ENCODE data around the gene FAM200B.
A peak's percentile ranks its signal among the peaks of the same experiment; 100 is the strongest.

The FAM200B gene

DNA sequence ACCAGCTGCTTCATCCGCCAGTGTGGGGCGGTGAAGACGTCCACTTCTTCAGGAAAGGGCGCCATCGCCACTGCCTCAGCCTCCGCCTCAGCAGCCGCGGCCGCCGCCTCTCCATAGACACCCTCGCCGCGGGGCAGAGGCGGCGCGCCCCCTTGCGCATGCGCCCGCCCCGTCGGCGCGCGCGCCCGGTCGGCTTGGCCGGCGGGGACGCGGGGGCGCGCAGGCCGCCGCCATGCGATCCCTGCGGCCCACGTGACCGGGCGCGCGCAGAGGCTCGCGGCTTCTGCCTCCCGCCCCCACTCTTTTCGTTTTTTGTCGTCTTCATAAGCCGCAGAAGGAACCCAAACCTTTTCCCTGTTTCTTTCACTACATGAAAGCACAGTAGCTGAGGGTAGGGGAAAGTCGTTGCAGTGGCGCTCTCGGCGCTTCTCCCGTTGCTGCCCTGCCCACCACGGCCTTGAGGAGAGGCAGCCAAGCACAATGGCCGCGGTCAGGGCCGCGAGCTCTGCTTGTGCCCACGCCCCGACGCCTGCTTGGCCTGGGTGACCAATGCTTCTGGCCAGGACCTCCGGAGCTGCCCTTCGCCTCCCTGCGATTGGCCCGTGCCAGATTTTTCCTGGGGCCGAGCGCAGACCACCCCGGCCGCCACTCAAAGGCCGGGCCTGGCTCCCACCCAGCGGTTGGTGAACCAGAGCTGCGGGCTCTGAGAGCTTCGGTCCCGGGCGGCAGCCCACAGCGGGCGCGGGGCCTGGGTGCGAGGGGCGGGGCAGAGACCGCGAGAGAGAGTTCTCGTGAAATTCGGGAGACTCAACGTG lies 26.2 kb upstream of the FAM200B start, which contains the start of gene FBXL5:
Gene FBXL5, minus strand, starts transcription at position 135 of the 815 bp plus-strand sequence. Its CDS starts 70 bp downstream, at position 65.
- TF ChIP-seq, protein P1, sequence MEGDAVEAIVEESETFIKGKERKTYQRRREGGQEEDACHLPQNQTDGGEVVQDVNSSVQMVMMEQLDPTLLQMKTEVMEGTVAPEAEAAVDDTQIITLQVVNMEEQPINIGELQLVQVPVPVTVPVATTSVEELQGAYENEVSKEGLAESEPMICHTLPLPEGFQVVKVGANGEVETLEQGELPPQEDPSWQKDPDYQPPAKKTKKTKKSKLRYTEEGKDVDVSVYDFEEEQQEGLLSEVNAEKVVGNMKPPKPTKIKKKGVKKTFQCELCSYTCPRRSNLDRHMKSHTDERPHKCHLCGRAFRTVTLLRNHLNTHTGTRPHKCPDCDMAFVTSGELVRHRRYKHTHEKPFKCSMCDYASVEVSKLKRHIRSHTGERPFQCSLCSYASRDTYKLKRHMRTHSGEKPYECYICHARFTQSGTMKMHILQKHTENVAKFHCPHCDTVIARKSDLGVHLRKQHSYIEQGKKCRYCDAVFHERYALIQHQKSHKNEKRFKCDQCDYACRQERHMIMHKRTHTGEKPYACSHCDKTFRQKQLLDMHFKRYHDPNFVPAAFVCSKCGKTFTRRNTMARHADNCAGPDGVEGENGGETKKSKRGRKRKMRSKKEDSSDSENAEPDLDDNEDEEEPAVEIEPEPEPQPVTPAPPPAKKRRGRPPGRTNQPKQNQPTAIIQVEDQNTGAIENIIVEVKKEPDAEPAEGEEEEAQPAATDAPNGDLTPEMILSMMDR (IDR thresholded peaks at IDR 0.05; ENCODE audit: low read depth, low read length), result no peak
- TF ChIP-seq EZH2phosphoT487 (IDR thresholded peaks at IDR 0.05; ENCODE audit: low read depth), result no peak
- H2AFZ ChIP-seq (ENCODE audit: low read depth, low read length), result peak within 1 kb of the TSS; percentile 79; the same call in 1 of the 2 replicates
- peaks cover 20% of the 10 kb centered on the region for H3K4me1 ChIP-seq (ENCODE audit: low read length)
- H3K4me3 ChIP-seq (ENCODE audit: low read length), result peak within 1 kb of the TSS; percentile 94
- peaks cover 41% of the 10 kb centered on the region for H3K79me2 ChIP-seq (ENCODE audit: low read length)
- H3K4me2 ChIP-seq (ENCODE audit: low read length), result peak within 1 kb of the TSS; percentile 96
- no peaks in the 10 kb centered on the region for H3K9me3 ChIP-seq (ENCODE audit: insufficient read depth, low read length)
- H3K36me3 ChIP-seq (replicated peaks; ENCODE audit: low read depth, low read length), result no peaks in the 10 kb centered on the region
- peak within 1 kb of the TSS; percentile 81 for H3K27ac ChIP-seq (ENCODE audit: low read length)
- 0 out of 2 replicates have a peak, but pooled peaks cover 3% of the 10 kb centered on the region for H4K20me1 ChIP-seq (ENCODE audit: insufficient read depth, low read length)
- H3K9ac ChIP-seq (ENCODE audit: low read length), result peak within 1 kb of the TSS; percentile 93
- H3K27me3 ChIP-seq (ENCODE audit: low read depth, low read length), result no peaks in the 10 kb centered on the region

DNA sequence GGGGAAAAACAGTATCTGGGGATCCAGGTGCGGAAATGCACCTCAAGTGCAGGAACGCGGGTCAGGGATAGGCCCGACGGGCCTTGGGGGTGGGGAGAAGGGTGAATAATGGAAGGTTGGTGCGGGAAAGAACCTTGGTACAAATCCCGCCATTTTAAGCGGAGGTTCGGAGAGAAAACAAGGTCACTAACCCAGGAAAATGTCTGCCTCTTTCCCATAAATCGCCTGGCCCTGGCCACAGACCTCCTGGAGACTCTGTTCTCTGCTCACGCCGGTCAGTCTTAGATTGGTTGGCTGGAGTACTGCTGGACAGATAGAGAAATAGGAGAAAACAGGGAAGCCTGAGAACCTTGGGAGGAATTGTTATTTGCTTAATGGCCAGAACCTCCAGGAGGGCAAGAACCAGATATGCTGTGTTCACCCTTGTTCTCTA lies 25.6 kb upstream of the FAM200B start:
- H3K9ac ChIP-seq (ENCODE audit: low read length), result peak overlapping the region; percentile 93
- H3K4me3 ChIP-seq (ENCODE audit: low read length), result peak overlapping the region; percentile 94
- peaks cover 34% of the 10 kb centered on the region for H3K79me2 ChIP-seq (ENCODE audit: low read length)
- H3K27me3 ChIP-seq (ENCODE audit: low read depth, low read length), result no peaks in the 10 kb centered on the region
- no peaks in the 10 kb centered on the region for H3K9me3 ChIP-seq (ENCODE audit: insufficient read depth, low read length)
- H3K4me1 ChIP-seq (ENCODE audit: low read length), result peaks cover 20% of the 10 kb centered on the region
- peak overlapping the region; percentile 79; the same call in 1 of the 2 replicates for H2AFZ ChIP-seq (ENCODE audit: low read depth, low read length)
- 0 out of 2 replicates have a peak, but pooled peaks cover 3% of the 10 kb centered on the region for H4K20me1 ChIP-seq (ENCODE audit: insufficient read depth, low read length)
- peak overlapping the region; percentile 92 for H3K4me2 ChIP-seq (ENCODE audit: low read length)
- TF ChIP-seq EZH2phosphoT487 (IDR thresholded peaks at IDR 0.05; ENCODE audit: low read depth), result no peak
- TF ChIP-seq, protein P1 (IDR thresholded peaks at IDR 0.05; ENCODE audit: low read depth, low read length), result no peak
- H3K36me3 ChIP-seq (replicated peaks; ENCODE audit: low read depth, low read length), result no peaks in the 10 kb centered on the region
- H3K27ac ChIP-seq (ENCODE audit: low read length), result peak overlapping the region; percentile 81

DNA sequence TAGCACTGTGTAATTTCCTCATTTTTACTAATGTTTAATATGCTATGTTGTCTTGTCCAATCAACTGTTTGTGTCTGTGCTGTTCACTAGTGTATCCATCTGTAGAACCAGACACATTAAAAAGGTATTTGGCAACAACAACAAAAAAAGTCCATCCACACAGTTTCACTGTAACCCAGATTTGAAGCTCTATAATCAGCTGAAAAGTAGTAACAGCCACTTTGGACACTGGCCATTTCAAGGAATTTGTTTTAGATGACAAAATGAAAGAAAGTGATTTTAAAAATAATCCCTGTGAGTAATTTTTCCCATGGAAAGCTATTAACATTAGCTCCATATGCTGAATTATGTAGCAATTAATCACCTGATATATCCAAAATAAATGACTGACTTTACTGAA lies 24.3 kb upstream of the FAM200B start:
- H3K4me3 ChIP-seq (ENCODE audit: low read length), result no peak overlapping the region
- TF ChIP-seq, protein P1 (IDR thresholded peaks at IDR 0.05; ENCODE audit: low read depth, low read length), result no peak
- no peak for TF ChIP-seq EZH2phosphoT487 (IDR thresholded peaks at IDR 0.05; ENCODE audit: low read depth)
- H2AFZ ChIP-seq (ENCODE audit: low read depth, low read length), result no peak overlapping the region
- no peaks in the 10 kb centered on the region for H4K20me1 ChIP-seq (ENCODE audit: insufficient read depth, low read length)
- no peak overlapping the region for H3K9ac ChIP-seq (ENCODE audit: low read length)
- peaks cover 25% of the 10 kb centered on the region for H3K79me2 ChIP-seq (ENCODE audit: low read length)
- no peaks in the 10 kb centered on the region for H3K36me3 ChIP-seq (replicated peaks; ENCODE audit: low read depth, low read length)
- no peaks in the 10 kb centered on the region for H3K9me3 ChIP-seq (ENCODE audit: insufficient read depth, low read length)
- H3K27ac ChIP-seq (ENCODE audit: low read length), result no peak overlapping the region
- H3K4me1 ChIP-seq (ENCODE audit: low read length), result peaks cover 18% of the 10 kb centered on the region
- H3K4me2 ChIP-seq (ENCODE audit: low read length), result no peak overlapping the region
- no peaks in the 10 kb centered on the region for H3K27me3 ChIP-seq (ENCODE audit: low read depth, low read length)

DNA sequence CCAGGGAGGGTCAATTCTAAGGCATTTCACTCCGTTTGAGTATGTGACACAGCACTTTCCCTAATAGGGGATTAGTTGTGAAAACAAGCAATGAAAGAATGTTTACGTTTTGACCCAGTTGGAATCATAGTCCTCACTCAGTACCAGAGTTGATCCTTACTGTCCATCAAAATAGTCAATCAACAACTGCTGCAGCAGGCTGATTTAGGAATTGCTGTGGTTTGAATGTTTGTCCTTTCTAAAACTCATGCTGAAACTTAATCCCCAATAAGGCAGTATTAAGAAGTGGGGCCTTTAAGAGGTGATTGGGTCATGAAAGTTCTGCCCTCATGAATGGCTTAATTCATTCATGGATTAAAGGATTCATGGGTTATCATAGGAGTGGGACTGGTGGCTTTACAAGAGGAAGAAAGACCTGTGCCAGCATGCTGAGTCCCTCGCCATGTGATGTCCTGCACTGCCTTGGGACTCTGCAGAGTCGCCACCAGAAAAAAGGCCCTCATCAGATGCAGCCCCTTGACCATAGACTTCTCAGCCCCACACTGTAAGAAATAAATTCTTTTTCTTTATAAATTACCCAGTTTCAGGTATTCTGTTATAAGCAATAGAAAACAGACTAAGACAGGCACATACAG lies 23.4 kb upstream of the FAM200B start:
- Histone ChIP-seq H3K79me2 (ENCODE audit: low read length) (peaks cover 16% of the 10 kb centered on the region), H3K27me3 (ENCODE audit: low read depth, low read length) (no peaks in the 10 kb centered on the region), H3K27ac (ENCODE audit: low read length) (no peak overlapping the region), H3K9ac (ENCODE audit: low read length) (no peak overlapping the region), H3K4me1 (ENCODE audit: low read length) (peaks cover 16% of the 10 kb centered on the region), H3K9me3 (ENCODE audit: insufficient read depth, low read length) (no peaks in the 10 kb centered on the region), H3K36me3 (replicated peaks; ENCODE audit: low read depth, low read length) (no peaks in the 10 kb centered on the region), H3K4me2 (ENCODE audit: low read length) (no peak overlapping the region), H4K20me1 (ENCODE audit: insufficient read depth, low read length) (no peaks in the 10 kb centered on the region), H2AFZ (ENCODE audit: low read depth, low read length) (no peak overlapping the region), H3K4me3 (ENCODE audit: low read length) (no peak overlapping the region)
- TF ChIP-seq, protein P1 (IDR thresholded peaks at IDR 0.05; ENCODE audit: low read depth, low read length), result no peak

Data from OCI-LY3 (cell line).